SU-DHL-6 (cell line): ENCODE data around the gene SKP1.
A peak's percentile ranks its signal among the peaks of the same experiment; 100 is the strongest.

Experiments
- H2AFZ ChIP-seq: fragments of 200-600 bp; sonication (generic); 2 replicates; pipeline ENCODE4 v1.6.1; 2014; ENCODE audit warnings: low read depth, mild to moderate bottlenecking, moderate library complexity, mixed read lengths, antibody characterized with exemption, low read length; ENCODE audit not compliant: severe bottlenecking
- H3F3A ChIP-seq: fragments of 200-600 bp; shearing (Covaris generic); 2 replicates; pipeline ENCODE4 v1.6.0; 2016; ENCODE audit warnings: antibody characterized with exemption, mild to moderate bottlenecking; ENCODE audit not compliant: insufficient read depth
- H3K27ac ChIP-seq: fragments of 200-600 bp; sonication (generic); 2 replicates; pipeline ENCODE4 v1.5.1; 2016; ENCODE audit warnings: low read depth, mild to moderate bottlenecking, low read length, moderate library complexity, mixed read lengths
- H3K27me3 ChIP-seq: fragments of 200-600 bp; sonication (generic), shearing (Covaris generic); 2 replicates; pipeline ENCODE4 v1.6.0; 2014; ENCODE audit warnings: mild to moderate bottlenecking, low read length
- H3K36me3 ChIP-seq: fragments of 200-600 bp; sonication (generic); 2 replicates; pipeline ENCODE4 v1.6.1; 2014; ENCODE audit warnings: mild to moderate bottlenecking, low read length, mixed read lengths
- H3K4me2 ChIP-seq: fragments of 300-600, 200-600 bp; shearing (Covaris generic), sonication (generic); 2 replicates; pipeline ENCODE4 v1.6.0; 2014; ENCODE audit warnings: low read length, low read depth, mild to moderate bottlenecking; ENCODE audit not compliant: poor library complexity, severe bottlenecking
- H3K4me3 ChIP-seq: fragments of 200-600 bp; sonication (generic); 2 replicates; pipeline ENCODE4 v1.5.1; 2014; ENCODE audit warnings: antibody characterized with exemption, low read length, mild to moderate bottlenecking, mixed read lengths; ENCODE audit not compliant: insufficient read depth, poor library complexity, severe bottlenecking
- H3K79me2 ChIP-seq: fragments of 200-600 bp; sonication (generic); 2 replicates; pipeline ENCODE4 v1.6.1; 2014; ENCODE audit warnings: mild to moderate bottlenecking, low read length, moderate library complexity; ENCODE audit not compliant: insufficient read depth
- H3K9ac ChIP-seq: fragments of 200-600 bp; sonication (generic); 2 replicates; pipeline ENCODE4 v1.7.0; 2014; ENCODE audit warnings: mild to moderate bottlenecking, low read length
- H3K9me2 ChIP-seq: fragments of 200-600 bp; sonication (generic); replicated peaks from 2 replicates; pipeline ENCODE4 v1.6.1; 2014; ENCODE audit warnings: low read length; ENCODE audit not compliant: insufficient read depth
- H3K9me3 ChIP-seq: fragments of 200-600 bp; sonication (generic); 2 replicates; pipeline ENCODE4 v1.6.1; 2014; ENCODE audit warnings: low read length, mixed read lengths; ENCODE audit not compliant: insufficient read depth
- H4K20me1 ChIP-seq: fragments of 200-600 bp; sonication (generic); 2 replicates; pipeline ENCODE4 v1.6.1; 2014; ENCODE audit warnings: low read depth, mild to moderate bottlenecking, antibody characterized with exemption, low read length, moderate library complexity, mixed read lengths
- EZH2phosphoT487 ChIP-seq: fragments of 200-600 bp; sonication (generic), shearing (Covaris generic); conservative IDR thresholded peaks from 2 replicates; pipeline ENCODE4 v1.6.1; 2018; ENCODE audit warnings: mild to moderate bottlenecking, antibody characterized with exemption, low read length, moderate library complexity, mixed read lengths
- TF ChIP-seq, protein P1 (sequence below): fragments of 200-600 bp; sonication (generic); IDR thresholded peaks from one replicate; pipeline ENCODE4 v1.5.1; 2017; ENCODE audit warnings: antibody characterized with exemption, mild to moderate bottlenecking, low read length, moderate library complexity; ENCODE audit not compliant: insufficient read depth, poor library complexity, severe bottlenecking

Gene SKP1

DNA sequence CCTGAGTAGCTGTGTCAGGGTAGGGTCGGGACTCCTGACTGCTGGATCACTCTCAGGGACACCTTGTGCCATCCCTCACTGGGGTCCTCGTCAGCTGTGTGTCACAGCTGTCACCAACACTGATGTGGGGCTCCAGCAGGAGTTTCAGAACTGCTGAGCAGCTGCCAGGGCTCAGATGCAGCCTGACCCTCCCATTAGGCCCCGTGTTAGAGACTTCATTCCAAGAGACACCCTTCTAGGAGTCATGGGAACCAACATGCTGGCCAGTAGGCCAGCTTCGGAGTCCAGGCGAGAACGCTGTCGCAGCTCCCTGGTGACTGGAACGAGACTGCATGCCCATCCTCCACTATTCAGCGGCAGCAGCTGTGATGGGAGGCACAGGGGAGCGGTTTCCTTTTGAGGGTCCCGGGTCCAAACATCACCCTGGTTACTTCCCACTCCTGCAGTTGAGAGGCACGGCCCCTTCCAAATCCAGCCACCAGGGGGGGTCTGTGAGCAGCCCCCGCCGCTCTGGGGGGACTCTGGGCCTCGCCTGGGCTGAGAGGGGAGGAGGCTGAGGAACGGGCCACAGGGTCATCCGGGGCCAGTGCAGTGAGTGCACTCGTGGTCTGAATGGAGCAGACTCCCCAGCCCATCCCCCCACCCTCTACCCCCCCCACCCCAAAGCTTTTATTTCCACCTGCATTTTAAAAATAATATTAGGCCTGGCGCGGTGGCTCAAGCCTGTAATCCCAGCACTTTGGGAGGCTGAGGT, 74.9 kb downstream of the SKP1 start:
- no peaks in the 10 kb centered on the region for H4K20me1 ChIP-seq
- H3K79me2 ChIP-seq, result no peaks in the 10 kb centered on the region
- no peak overlapping the region for H3K4me2 ChIP-seq
- no peaks in the 10 kb centered on the region for H3K9me2 ChIP-seq
- H3K27me3 ChIP-seq, result no peaks in the 10 kb centered on the region
- H2AFZ ChIP-seq, result no peak overlapping the region
- H3K27ac ChIP-seq, result no peak overlapping the region
- no peak overlapping the region for H3K9ac ChIP-seq
- H3K36me3 ChIP-seq, result no peaks in the 10 kb centered on the region
- no peak overlapping the region for H3K4me3 ChIP-seq
- no peak for TF ChIP-seq EZH2phosphoT487
- TF ChIP-seq, protein P1, sequence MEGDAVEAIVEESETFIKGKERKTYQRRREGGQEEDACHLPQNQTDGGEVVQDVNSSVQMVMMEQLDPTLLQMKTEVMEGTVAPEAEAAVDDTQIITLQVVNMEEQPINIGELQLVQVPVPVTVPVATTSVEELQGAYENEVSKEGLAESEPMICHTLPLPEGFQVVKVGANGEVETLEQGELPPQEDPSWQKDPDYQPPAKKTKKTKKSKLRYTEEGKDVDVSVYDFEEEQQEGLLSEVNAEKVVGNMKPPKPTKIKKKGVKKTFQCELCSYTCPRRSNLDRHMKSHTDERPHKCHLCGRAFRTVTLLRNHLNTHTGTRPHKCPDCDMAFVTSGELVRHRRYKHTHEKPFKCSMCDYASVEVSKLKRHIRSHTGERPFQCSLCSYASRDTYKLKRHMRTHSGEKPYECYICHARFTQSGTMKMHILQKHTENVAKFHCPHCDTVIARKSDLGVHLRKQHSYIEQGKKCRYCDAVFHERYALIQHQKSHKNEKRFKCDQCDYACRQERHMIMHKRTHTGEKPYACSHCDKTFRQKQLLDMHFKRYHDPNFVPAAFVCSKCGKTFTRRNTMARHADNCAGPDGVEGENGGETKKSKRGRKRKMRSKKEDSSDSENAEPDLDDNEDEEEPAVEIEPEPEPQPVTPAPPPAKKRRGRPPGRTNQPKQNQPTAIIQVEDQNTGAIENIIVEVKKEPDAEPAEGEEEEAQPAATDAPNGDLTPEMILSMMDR, result peak; percentile 93
- H3F3A ChIP-seq, result no peaks in the 10 kb centered on the region
- no peaks in the 10 kb centered on the region for H3K9me3 ChIP-seq

DNA sequence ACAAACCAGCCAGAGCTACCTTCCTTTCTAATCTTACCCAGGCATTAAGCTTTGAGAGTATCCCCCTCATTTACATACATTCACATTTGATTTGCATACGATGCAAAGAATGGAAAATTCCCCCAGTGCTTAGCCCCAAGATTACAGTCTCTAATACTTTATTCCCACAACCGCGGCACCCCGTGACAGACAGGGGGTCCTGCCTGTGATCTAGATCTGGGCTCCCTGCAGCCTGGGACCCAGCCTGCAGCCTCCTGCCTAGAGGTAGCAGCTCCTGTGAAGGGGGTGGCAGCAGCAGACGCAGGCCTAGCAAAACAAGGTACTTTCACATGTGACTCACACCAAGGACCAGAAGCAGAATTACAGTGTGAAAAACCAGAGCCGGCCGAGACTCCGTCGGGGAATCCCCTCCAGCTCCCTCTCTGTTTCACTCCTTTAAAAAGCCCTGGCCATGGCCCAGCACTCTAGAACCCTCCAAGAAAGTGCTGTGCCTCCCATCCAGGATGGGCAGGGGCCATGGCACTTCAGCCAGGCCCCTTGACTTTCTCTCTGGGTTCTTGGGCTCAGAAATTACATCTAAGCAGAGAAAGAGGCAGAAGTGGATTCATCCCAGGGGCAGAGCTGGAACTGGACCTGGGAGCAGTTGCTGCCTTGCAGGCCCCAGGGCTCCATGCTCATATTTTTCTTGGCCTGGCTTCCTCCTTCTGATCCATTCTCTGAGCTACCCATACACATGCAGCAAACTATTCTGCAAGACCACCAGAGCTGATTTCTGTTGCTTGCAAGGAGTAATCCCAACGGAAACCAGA, 76.3 kb downstream of the SKP1 start:
- Histone ChIP-seq H3K9me2 (no peaks in the 10 kb centered on the region), H2AFZ (no peak overlapping the region), H3K27me3 (no peaks in the 10 kb centered on the region), H3K4me3 (no peak overlapping the region), H3K9me3 (no peaks in the 10 kb centered on the region), H3K36me3 (no peaks in the 10 kb centered on the region), H4K20me1 (no peaks in the 10 kb centered on the region), H3K4me2 (peak overlapping the region; percentile 34), H3K79me2 (no peaks in the 10 kb centered on the region), H3K27ac (peak overlapping the region; percentile 26; the same call in 1 of the 2 replicates), H3F3A (no peaks in the 10 kb centered on the region), H3K9ac (no peak overlapping the region)
- TF ChIP-seq, protein P1, result no peak
- TF ChIP-seq EZH2phosphoT487, result no peak

- Histone ChIP-seq H3K27ac (no peak overlapping the region), H3K36me3 (no peaks in the 10 kb centered on the region), H3K4me3 (no peak overlapping the region), H3F3A (no peaks in the 10 kb centered on the region), H3K9me2 (no peaks in the 10 kb centered on the region), H2AFZ (no peak overlapping the region), H3K9ac (no peak overlapping the region), H3K27me3 (no peaks in the 10 kb centered on the region), H3K79me2 (no peaks in the 10 kb centered on the region), H4K20me1 (no peaks in the 10 kb centered on the region), H3K9me3 (no peaks in the 10 kb centered on the region), H3K4me2 (peak overlapping the region; percentile 34)
- TF ChIP-seq, protein P1, result no peak
- TF ChIP-seq EZH2phosphoT487, result no peak
Measured at GRCh38 chr5:134099939-134100282, 76.8 kb downstream of the SKP1 start.
